Keratinocyte (primary cell): ENCODE measurements around the gene CNIH4. TPM values are rescaled to one million over a fixed set of nuclear protein-coding genes. Genes with fewer than 3 reads are reported as not detected.
A peak's percentile ranks its signal among the peaks of the same experiment; 100 is the strongest.

Source experiments
- DNase-seq: peaks from one replicate; pipeline ENCODE4 v3.0.0-alpha.2; 2011; ENCODE audit warnings: low read depth, missing footprints, low spot score
- FAIRE-seq: peaks from 2 replicates; lab custom pipeline; 2011; peaks lifted over from hg19 to GRCh38; lab: Jason Lieb, UNC
- H2AFZ ChIP-seq: 2 replicates; pipeline ENCODE4 v1.6.0; 2012; ENCODE audit warnings: low read length, control low read depth, inconsistent platforms; ENCODE audit not compliant: control insufficient read depth
- H3K27ac ChIP-seq: 2 replicates; pipeline ENCODE4 v1.5.1; 2011; ENCODE audit warnings: low read length; ENCODE audit not compliant: control insufficient read depth, insufficient read depth
- H3K27me3 ChIP-seq: 3 replicates; pipeline ENCODE4 v1.6.0; 2011; ENCODE audit warnings: low read length; ENCODE audit not compliant: control insufficient read depth, insufficient read depth; ENCODE audit errors: extremely low read depth
- H3K36me3 ChIP-seq, 2 experiments: 2 replicates in 1 of 2; 3 replicates in 1 of 2; pipeline ENCODE4 v1.5.1; 2011; ENCODE audit warnings: low read length in 2 of 2, mild to moderate bottlenecking in 1 of 2; ENCODE audit not compliant: control insufficient read depth in 2 of 2, insufficient read depth in 2 of 2; ENCODE audit errors: extremely low read depth in 1 of 2
- H3K4me1 ChIP-seq: 3 replicates; pipeline ENCODE4 v1.5.1; 2011; ENCODE audit warnings: low read length; ENCODE audit not compliant: control insufficient read depth, insufficient read depth; ENCODE audit errors: extremely low read depth
- H3K4me2 ChIP-seq: 3 replicates; pipeline ENCODE4 v1.6.0; 2011; ENCODE audit warnings: low read depth, low read length; ENCODE audit not compliant: control insufficient read depth, insufficient read depth; ENCODE audit errors: extremely low read depth
- H3K4me3 ChIP-seq, 3 experiments: fragments of 200-600 bp in 1 of 3; sonication (generic) in 1 of 3; 2 replicates in 2 of 3; 3 replicates in 1 of 3; pipeline ENCODE4 v1.5.1; 2011 to 2016; ENCODE audit warnings: low read length in 3 of 3, mild to moderate bottlenecking in 3 of 3, control low read depth in 2 of 3, inconsistent platforms in 1 of 3, low read depth in 1 of 3, mixed read lengths in 1 of 3, mixed run types in 1 of 3, moderate library complexity in 1 of 3; ENCODE audit not compliant: control insufficient read depth in 2 of 3, insufficient read depth in 2 of 3; ENCODE audit errors: extremely low read depth in 1 of 3
- H3K79me2 ChIP-seq: 2 replicates; pipeline ENCODE4 v1.6.0; 2012; ENCODE audit warnings: low read length; ENCODE audit not compliant: control insufficient read depth, insufficient read depth
- H3K9ac ChIP-seq: 3 replicates; pipeline ENCODE4 v1.6.0; 2011; ENCODE audit warnings: low read length; ENCODE audit not compliant: control insufficient read depth, insufficient read depth; ENCODE audit errors: extremely low read depth
- H3K9me1 ChIP-seq: 3 replicates; pipeline ENCODE4 v1.6.0; 2011; ENCODE audit warnings: low read length; ENCODE audit not compliant: control insufficient read depth, insufficient read depth; ENCODE audit errors: extremely low read depth
- H3K9me3 ChIP-seq: 2 replicates; pipeline ENCODE4 v1.5.1; 2012; ENCODE audit warnings: low read depth, low read length; ENCODE audit not compliant: control insufficient read depth
- H4K20me1 ChIP-seq: 3 replicates; pipeline ENCODE4 v1.6.0; 2011; ENCODE audit warnings: low read length; ENCODE audit not compliant: control insufficient read depth, insufficient read depth; ENCODE audit errors: extremely low read depth
- CTCF ChIP-seq, 3 experiments: IDR thresholded peaks in 1 of 3; conservative IDR thresholded peaks in 1 of 3; optimal IDR thresholded peaks in 1 of 3; 2 replicates in 2 of 3; 3 replicates in 1 of 3; pipeline versions ENCODE3 to v1.5.1; 2011; ENCODE audit warnings: low read length in 3 of 3, mild to moderate bottlenecking in 3 of 3, moderate library complexity in 2 of 3, control low read depth in 1 of 3, inconsistent platforms in 1 of 3; ENCODE audit not compliant: insufficient read depth in 2 of 3; ENCODE audit errors: extremely low read depth in 1 of 3
- EZH2 ChIP-seq: IDR thresholded peaks from one replicate; pipeline ENCODE4 v1.6.1; 2012; ENCODE audit warnings: inconsistent platforms, mild to moderate bottlenecking, low read length, moderate library complexity
- dilution Hi-C: fragments of 300-500 bp; cut with MboI; formaldehyde crosslinking; loops from one replicate; pipeline ENCODE4 v1.7.0; 2020; ENCODE audit warnings: low sequenced_read_pairs; ENCODE audit not compliant: extremely low pct_ligation_motif_present
- polyA plus RNA-seq, 5 experiments: library from polyadenylated mRNA; depleted of rRNA in 3 of 5; stranded (reverse) in 3 of 5; stranded (forward) in 1 of 5; unstranded in 1 of 5; fragments of >200 nt; gene quantifications; 1 replicate in 1 of 5; 2 replicates in 3 of 5; 3 replicates in 1 of 5; pipeline versions ENCODE4 v1.2.1 to v1.2.3, GENCODE V29; 2011 to 2012; ENCODE audit warnings: missing spikeins in 2 of 5, low read depth in 1 of 5, low replicate concordance in 1 of 5

CNIH4 gene
- polyA plus RNA-seq, 1 donor (not counting 4 experiments of a cell fraction or from before 2014, with no cell fraction given): 139 TPM

- Histone ChIP-seq H3K4me2 (no peak overlapping the region), H3K4me3 (no peak overlapping the region), H3K36me3 (no peaks in the 10 kb centered on the region), H2AFZ (no peak overlapping the region), H3K9me3 (no peaks in the 10 kb centered on the region), H3K4me1 (peaks cover 11% of the 10 kb centered on the region), H4K20me1 (peaks cover 2% of the 10 kb centered on the region), H3K9me1 (no peaks in the 10 kb centered on the region), H3K79me2 (peaks cover 17% of the 10 kb centered on the region), H3K9ac (no peak overlapping the region), H3K27me3 (no peaks in the 10 kb centered on the region), H3K27ac (no peak overlapping the region)
- dilution Hi-C loops: no loop called here
- DNase-seq (no peak), FAIRE-seq (no peak)
- TF ChIP-seq EZH2 (no peak), CTCF (optimal IDR thresholded peaks at IDR 0.05 in 1 of 3, IDR thresholded peaks at IDR 0.05 in 1 of 3, conservative IDR thresholded peaks at IDR 0.05 in 1 of 3; ENCODE audit: extremely low read depth in 1 of 3, insufficient read depth in 2 of 3, low read length in 3 of 3) (no peak)
Observed at GRCh38 chr1:224353975-224354925, 2.4 kb upstream of the CNIH4 start.

- peak overlapping the region; percentile 71 for H3K9ac ChIP-seq
- dilution Hi-C loops: no loop called here
- no peaks in the 10 kb centered on the region for H3K27me3 ChIP-seq
- FAIRE-seq: no peak
- peaks cover 0 to 3% of the 10 kb centered on the region in 2 experiments for H3K36me3 ChIP-seq
- TF ChIP-seq EZH2 (no peak), CTCF (optimal IDR thresholded peaks at IDR 0.05 in 1 of 3, IDR thresholded peaks at IDR 0.05 in 1 of 3, conservative IDR thresholded peaks at IDR 0.05 in 1 of 3; ENCODE audit: extremely low read depth in 1 of 3, insufficient read depth in 2 of 3, low read length in 3 of 3) (no peak)
- no peaks in the 10 kb centered on the region for H3K9me1 ChIP-seq
- H3K27ac ChIP-seq: peak overlapping the region; percentile 59
- no peak for DNase-seq
- H3K9me3 ChIP-seq: no peaks in the 10 kb centered on the region
- H3K79me2 ChIP-seq: peaks cover 49% of the 10 kb centered on the region
- H3K4me3 ChIP-seq: peak overlapping the region; percentile 61 to 90 (median 79)
- peak overlapping the region; percentile 71 for H3K4me2 ChIP-seq
- H3K4me1 ChIP-seq: peaks cover 11% of the 10 kb centered on the region
- peaks cover 2% of the 10 kb centered on the region for H4K20me1 ChIP-seq
- peak overlapping the region; percentile 96 for H2AFZ ChIP-seq
Observed at GRCh38 chr1:224357626-224358124, 996 bp downstream of the CNIH4 start.
